GM12891 (cell line): ENCODE results near the gene CUTA.

Source experiments
- POLR2A ChIP-seq: IDR thresholded peaks from 2 replicates; pipeline ENCODE4 v1.6.1; 2011; ENCODE audit warnings: low read depth, low read length, control low read depth
- POLR2AphosphoS5 ChIP-seq: IDR thresholded peaks from 2 replicates; pipeline ENCODE4 v1.6.1; 2011; ENCODE audit warnings: low read depth, low read length, control low read depth

GRCh38 chr6:33392979-33393378 is 24.9 kb downstream of the CUTA start:
- TF ChIP-seq POLR2AphosphoS5 (no peak), POLR2A (no peak)
